ENCODE measurements around the gene OR4N5.
"Not testable (repeated sequence)": the region's sequence is repeated elsewhere in the genome, so short reads cannot be mapped to it uniquely, and the experiment has no call there.

OR4N5 gene, protein sequence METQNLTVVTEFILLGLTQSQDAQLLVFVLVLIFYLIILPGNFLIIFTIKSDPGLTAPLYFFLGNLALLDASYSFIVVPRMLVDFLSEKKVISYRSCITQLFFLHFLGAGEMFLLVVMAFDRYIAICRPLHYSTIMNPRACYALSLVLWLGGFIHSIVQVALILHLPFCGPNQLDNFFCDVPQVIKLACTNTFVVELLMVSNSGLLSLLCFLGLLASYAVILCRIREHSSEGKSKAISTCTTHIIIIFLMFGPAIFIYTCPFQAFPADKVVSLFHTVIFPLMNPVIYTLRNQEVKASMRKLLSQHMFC

GRCh38 chr14:20138520-20138919 lies at the start of gene OR4N5:
OR4N5 (plus strand) TSS chr14:20138820; CDS start chr14:20143736, 4,916 bp downstream.
- no peak for DNase-seq (ENCODE audit: low read depth)

GRCh38 chr14:20092050-20092449 lies 46.6 kb upstream of the OR4N5 start:
- no peak for DNase-seq (ENCODE audit: low read depth)

DNA sequence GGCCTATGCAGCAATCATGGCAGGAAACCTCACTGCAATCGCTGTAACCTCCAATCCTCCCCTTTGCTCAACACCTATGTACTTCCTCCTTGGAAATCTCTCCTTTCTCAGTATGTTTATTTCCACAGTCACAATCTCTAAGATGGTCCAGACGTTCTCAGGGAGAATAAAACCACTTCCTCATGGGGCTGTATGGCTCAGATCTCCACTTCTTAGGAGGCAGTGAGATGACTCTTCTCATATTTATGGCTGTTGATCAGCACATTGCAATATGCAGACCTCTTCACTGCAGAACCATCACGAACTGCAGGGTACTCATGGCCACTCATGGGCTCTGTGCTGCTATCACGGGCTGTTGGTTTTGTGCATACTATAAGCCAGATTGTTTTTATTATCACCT lies 45.2 kb upstream of the OR4N5 start:
- no peak for DNase-seq (ENCODE audit: low read depth)

GRCh38 chr14:20098926-20099770 lies 39.5 kb upstream of the OR4N5 start:
- not testable (repeated sequence) for DNase-seq (ENCODE audit: low read depth)

DNA sequence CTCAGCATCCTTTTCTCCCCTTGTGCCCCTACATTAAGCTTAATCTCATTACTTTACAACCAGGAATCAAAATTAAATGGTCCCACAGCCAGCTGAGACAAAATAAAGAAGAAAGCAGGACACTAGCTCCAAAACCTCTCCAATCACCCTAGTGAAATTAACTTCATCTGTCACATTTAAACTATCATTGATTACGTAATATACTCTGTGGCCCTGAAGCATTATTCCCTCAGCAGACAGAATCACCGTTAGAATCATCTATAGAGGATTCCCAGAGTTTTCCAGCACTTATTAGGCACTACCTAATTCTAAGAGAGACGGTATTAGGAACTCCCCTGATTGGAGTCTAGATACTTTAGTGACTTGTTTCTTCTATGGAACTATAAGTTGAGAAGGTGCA lies 28.2 kb upstream of the OR4N5 start, which contains the start of gene OR4K17:
Gene OR4K17, plus strand, starts transcription at position 302 of the 400 bp plus-strand sequence. CDS start 6,761 bp downstream, outside the sequence.
- DNase-seq (ENCODE audit: low read depth) = no peak

DNA sequence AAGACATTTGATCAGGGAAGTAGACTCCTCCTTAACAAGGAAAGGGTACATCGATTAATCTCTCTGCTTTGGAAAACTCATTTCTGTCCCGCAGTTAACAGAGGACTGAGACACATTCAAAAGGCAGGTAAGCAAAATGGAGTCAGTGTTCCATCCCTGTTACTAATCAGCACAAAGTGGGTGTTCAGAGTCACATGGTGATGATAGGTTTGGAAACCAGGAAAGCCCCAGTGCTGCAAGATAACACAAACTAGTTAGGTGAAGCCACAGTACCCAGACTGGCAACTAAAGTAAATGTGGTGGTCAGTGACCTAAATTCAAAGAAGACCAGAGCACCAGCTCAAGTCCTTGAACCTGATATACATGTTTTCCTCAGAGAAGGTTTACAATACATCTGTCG lies 26.3 kb upstream of the OR4N5 start:
- DNase-seq (ENCODE audit: low read depth) = no peak

DNA sequence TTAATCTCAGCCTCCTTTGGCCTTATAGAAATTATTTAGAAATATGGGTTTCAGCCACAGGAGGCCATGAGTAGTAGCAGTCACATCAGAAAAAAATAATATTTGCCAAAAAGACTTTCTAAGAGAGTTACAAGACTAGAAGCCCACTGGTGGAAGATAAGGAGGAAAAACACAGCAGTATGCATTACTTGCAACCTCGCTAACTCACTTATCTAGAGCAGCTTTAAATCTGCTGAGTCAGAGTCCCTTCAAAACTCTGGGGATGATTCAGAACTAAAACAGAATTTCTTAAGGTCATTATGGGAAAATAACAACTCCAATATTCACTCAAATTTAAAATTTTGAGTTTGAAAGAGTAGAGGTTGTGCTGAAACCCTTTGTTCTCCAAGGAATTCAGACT lies 21.9 kb upstream of the OR4N5 start:
- no peak for DNase-seq (ENCODE audit: low read depth)

GRCh38 chr14:20118795-20119194 lies 19.8 kb upstream of the OR4N5 start:
- no peak for DNase-seq (ENCODE audit: low read depth)

DNA sequence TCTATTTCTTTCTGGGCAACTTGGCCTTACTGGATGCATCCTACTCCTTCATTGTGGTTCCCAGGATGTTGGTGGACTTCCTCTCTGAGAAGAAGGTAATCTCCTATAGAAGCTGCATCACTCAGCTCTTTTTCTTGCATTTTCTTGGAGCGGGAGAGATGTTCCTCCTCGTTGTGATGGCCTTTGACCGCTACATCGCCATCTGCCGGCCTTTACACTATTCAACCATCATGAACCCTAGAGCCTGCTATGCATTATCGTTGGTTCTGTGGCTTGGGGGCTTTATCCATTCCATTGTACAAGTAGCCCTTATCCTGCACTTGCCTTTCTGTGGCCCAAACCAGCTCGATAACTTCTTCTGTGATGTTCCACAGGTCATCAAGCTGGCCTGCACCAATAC lies 5.3 kb downstream of the OR4N5 start:
- DNase-seq (ENCODE audit: low read depth) = no peak

DNA sequence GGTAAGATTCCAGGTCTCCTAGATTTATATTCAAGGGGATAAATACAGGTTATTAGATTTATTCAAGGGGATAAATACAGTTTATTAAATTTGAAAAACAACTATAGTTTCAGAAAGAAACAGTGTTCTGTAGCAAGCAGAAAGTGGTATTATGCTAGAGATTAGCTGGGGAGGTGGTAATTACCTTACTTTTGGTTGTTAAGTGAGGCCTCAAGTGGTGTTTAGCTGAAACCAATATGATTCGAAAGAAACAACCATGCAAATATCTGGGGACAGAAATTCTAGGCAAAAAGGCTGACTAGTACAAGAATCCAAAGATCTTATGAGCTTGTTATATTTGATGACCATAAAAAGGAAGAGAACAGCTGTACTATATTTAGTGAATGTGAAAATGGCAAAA lies 6.2 kb downstream of the OR4N5 start:
- DNase-seq (ENCODE audit: low read depth) = no peak

GRCh38 chr14:20164462-20164861 lies 25.8 kb downstream of the OR4N5 start:
- no peak for DNase-seq (ENCODE audit: low read depth)

DNA sequence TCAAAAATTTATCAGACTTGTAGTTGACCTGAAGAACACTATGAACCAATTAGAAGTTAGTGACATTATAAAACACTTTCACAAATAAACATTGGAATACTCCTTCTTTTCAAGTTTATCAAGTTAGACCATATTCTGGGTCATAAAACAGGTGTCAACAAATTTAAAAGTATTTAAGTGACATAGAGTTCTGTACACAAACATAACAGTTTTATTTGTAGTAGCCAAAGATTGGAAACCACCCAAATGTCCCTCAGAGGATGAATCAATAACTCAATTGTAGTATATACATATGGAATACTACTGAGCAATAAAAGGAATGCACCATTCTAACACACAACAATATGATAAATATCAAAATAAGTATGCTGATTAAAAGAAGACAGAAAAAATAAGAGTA lies 28.5 kb downstream of the OR4N5 start:
- DNase-seq (ENCODE audit: low read depth) = no peak

- not testable (repeated sequence) for DNase-seq (ENCODE audit: low read depth)
These were observed 31.2 kb downstream of the OR4N5 start for GRCh38 chr14:20169852-20170251.

- not testable (repeated sequence) for DNase-seq (ENCODE audit: low read depth)
These were observed 35.6 kb downstream of the OR4N5 start for GRCh38 chr14:20174205-20174604.

DNA sequence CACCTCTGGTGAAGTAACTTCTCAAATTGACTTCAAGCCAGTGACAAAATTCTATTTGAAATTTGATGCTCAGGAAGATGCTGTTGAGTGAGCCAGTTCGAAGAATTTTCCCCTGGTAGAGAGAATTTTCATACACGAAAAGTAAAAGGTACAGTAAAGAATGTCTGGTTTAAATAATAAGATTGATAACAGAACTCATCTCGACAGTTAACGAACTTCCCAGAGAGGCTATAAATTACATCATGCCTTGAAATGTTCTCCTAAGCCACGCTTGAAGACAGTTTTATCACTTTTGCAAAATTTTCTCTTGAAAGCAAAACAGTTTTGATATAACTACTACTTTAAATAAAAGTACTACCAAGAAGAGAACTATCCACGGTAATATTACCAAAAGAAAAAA lies 37.7 kb downstream of the OR4N5 start:
- DNase-seq (ENCODE audit: low read depth) = no peak

DNA sequence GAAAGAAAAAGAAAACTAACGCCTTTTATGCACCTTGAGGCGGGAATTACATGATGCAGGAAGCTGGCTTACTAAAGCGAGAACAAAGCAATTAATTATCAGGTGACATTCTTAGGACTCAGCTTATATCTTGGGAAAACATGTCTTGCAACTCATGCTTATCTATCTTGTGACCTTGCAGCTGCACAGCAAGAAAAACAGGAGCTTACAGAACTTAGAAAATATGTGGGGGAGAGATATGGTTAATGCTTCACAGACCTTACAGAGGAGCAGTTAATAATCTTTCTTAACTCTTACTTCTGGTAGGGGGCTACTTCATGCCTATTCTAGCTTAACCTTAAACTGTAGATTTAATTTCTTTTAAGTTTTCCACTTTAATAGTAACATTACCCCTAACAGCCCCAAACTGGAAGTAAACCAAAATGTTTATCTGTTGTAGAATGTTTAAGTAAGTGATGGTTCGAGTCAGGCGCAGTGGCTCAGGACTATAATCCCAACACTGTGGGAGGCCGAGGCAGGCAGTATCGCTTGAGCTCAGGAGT lies 38.9 kb downstream of the OR4N5 start:
- DNase-seq (ENCODE audit: low read depth) = no peak

- no peak for DNase-seq (ENCODE audit: low read depth)
These were observed 40.6 kb downstream of the OR4N5 start for GRCh38 chr14:20179218-20179617.

DNA sequence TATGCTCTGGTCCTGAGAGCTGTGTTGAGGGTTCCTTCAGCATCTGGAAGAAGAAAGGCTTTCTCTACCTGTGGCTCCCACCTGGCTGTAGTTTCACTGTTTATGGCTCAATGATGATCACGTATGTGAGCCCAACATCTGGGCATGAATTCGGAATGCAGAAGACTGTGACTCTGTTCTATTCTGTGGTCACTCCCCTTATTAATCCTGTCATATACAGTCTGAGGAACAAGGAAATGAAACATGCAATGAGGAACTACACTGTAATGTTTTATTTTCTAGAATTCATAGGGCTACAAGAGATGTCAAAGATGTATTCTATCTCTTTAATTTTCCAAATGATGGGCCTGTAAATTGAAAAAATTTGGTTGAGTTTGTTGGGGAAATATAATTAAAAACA lies 41.3 kb downstream of the OR4N5 start:
- DNase-seq (ENCODE audit: low read depth) = no peak

DNA sequence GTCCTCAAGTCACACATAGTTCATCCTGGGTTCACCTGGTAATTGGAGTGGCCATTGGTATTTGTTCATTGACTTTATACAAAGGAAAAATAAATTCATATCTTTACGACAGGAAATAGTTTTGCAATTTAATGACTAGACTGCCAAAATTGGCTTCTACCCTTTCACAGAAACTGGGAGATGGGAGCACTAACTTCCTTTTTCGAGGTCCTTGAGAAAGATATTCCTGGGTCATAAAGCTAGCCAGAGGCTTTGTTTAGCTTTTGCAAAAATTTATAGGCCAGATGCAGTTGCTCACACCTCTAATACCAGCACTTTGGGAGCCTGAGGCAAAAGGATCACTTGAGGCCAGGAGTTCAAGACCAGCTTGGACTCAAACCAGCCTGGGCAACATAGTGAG lies 41.9 kb downstream of the OR4N5 start:
- DNase-seq (ENCODE audit: low read depth) = no peak

DNA sequence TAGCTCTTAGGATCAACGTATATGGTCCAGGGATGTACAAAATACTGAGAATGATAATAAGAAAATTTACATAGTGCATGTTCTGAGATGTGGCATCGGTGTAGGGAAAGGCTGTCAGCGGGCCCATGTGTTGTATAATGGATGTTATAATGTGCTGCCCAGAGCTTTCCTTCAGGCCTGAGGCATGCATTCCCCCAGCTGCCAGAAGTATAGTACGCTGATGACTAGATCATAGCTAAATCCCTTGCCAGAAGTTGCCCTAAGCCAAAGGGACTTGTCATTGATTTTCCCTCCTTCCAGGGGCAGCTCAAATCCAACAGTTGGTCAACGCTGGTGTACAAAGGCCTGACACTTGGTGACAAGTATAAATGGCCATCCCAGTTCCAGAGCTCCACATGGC lies 45.6 kb downstream of the OR4N5 start:
- no peak for DNase-seq (ENCODE audit: low read depth)

- no peak for DNase-seq (ENCODE audit: low read depth)
These were observed 52.0 kb downstream of the OR4N5 start, which contains the start of gene OR11G2 for GRCh38 chr14:20190596-20190995. OR11G2 (plus strand) TSS chr14:20190896; CDS start chr14:20197438, 6,542 bp downstream.

DNA sequence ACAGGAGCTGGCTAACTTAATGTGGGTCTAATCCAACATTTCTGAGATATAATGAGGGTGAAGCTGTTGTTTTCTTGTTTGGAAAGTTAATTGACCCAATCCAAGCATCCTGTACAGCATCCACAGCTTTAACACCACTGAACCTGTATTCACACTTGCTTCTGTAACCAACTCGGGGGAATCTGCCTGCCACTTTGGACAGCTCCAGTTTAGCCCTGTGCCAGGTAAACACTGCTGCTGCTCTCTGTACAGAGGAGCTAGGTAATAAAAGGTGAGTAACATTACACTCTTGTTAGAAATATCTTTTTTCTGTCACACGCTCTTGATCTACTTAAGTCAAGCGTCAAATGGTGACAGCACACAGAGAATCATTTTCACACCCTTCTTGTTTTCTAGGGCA lies 52.8 kb downstream of the OR4N5 start:
- DNase-seq (ENCODE audit: low read depth) = no peak

- DNase-seq (ENCODE audit: low read depth) = no peak
These were observed 55.5 kb downstream of the OR4N5 start for GRCh38 chr14:20194101-20194500.

All from activated T-cell treated with anti-CD3 and anti-CD28 coated beads for 48 hours (primary cell).